HepG2 (cell line): ENCODE measurements around the gene ERFL. TPM values are rescaled to one million over a fixed set of nuclear protein-coding genes. Genes with fewer than 3 reads are reported as not detected.

ENCODE experiments used
- ATF7-NPFF ChIP-seq: sonication (generic); formaldehyde crosslinking; IDR thresholded peaks from 2 replicates; pipeline ENCODE4 v1.8.1; 2023; ENCODE audit warnings: mild to moderate bottlenecking, low read depth, missing genetic modification reagents, moderate library complexity
- ELF3 ChIP-seq: IDR thresholded peaks from 2 replicates; pipeline ENCODE4 v1.6.1; 2016; ENCODE audit warnings: missing genetic modification reagents, missing compliant biosample characterization
- GABPA ChIP-seq, 2 experiments: IDR thresholded peaks; 2 replicates each; pipeline ENCODE4 v1.6.1; 2011 to 2016; ENCODE audit warnings: low read depth in 2 of 2, low read length in 1 of 2, missing biosample characterization in 1 of 2, missing genetic modification characterization in 1 of 2
- HDAC2 ChIP-seq: sonication (generic); formaldehyde crosslinking; IDR thresholded peaks from 2 replicates; pipeline ENCODE4 v1.4.0; 2020; ENCODE audit warnings: missing genetic modification reagents
- MIXL1 ChIP-seq: IDR thresholded peaks from 2 replicates; pipeline ENCODE4 v1.6.1; 2016
- PATZ1 ChIP-seq: sonication (generic); formaldehyde crosslinking; IDR thresholded peaks from 2 replicates; pipeline ENCODE4 v1.4.0; 2020; ENCODE audit warnings: missing genetic modification reagents
- RCOR2 ChIP-seq: IDR thresholded peaks from 2 replicates; pipeline ENCODE4 v1.6.1; 2016; ENCODE audit warnings: missing biosample characterization, missing genetic modification reagents
- ZBTB43 ChIP-seq: sonication (generic); formaldehyde crosslinking; conservative IDR thresholded peaks from 2 replicates; pipeline ENCODE4 v1.4.0; 2020; ENCODE audit warnings: missing genetic modification reagents
- ZBTB46 ChIP-seq: sonication (generic); formaldehyde crosslinking; IDR thresholded peaks from 2 replicates; pipeline ENCODE4 v1.4.0; 2020; ENCODE audit warnings: mild to moderate bottlenecking, missing genetic modification reagents, borderline replicate concordance
- ZNF142 ChIP-seq: sonication (generic); formaldehyde crosslinking; IDR thresholded peaks from 2 replicates; pipeline ENCODE4 v1.4.0; 2020; ENCODE audit warnings: missing genetic modification reagents
- ZNF160 ChIP-seq: sonication (generic); formaldehyde crosslinking; IDR thresholded peaks from 2 replicates; pipeline ENCODE4 v1.8.0; 2022; ENCODE audit warnings: mild to moderate bottlenecking, inconsistent platforms, missing genetic modification reagents
- ZNF281 ChIP-seq: sonication (generic); formaldehyde crosslinking; IDR thresholded peaks from 2 replicates; pipeline ENCODE4 v1.4.0; 2020; ENCODE audit warnings: missing genetic modification reagents, borderline replicate concordance
- ZNF432 ChIP-seq: sonication (generic); formaldehyde crosslinking; IDR thresholded peaks from 2 replicates; pipeline ENCODE4 v1.5.0; 2020; ENCODE audit warnings: missing genetic modification reagents, mild to moderate bottlenecking, borderline replicate concordance
- ZNF451 ChIP-seq: sonication (generic); formaldehyde crosslinking; IDR thresholded peaks from 2 replicates; pipeline ENCODE4 v1.5.0; 2020; ENCODE audit warnings: mild to moderate bottlenecking, missing genetic modification reagents
- ZNF468 ChIP-seq: sonication (generic); formaldehyde crosslinking; IDR thresholded peaks from 2 replicates; pipeline ENCODE4 v1.8.0; 2022; ENCODE audit warnings: mild to moderate bottlenecking, moderate library complexity, missing genetic modification reagents
- ZNF7 ChIP-seq: IDR thresholded peaks from 2 replicates; pipeline ENCODE4 v1.6.1; 2016; ENCODE audit warnings: missing biosample characterization, missing genetic modification reagents
- polyA plus RNA-seq, 8 experiments: library from polyadenylated mRNA; depleted of rRNA in 3 of 8; stranded (reverse) in 7 of 8; unstranded in 1 of 8; fragments of >200 nt; fragmentation: Illumina TruSeq in 4 of 8; extraction: Trizol in 4 of 8; gene quantifications; 2 replicates each; pipeline versions ENCODE4 v1.2.1 to v1.2.3, GENCODE V29; 2011 to 2016; ENCODE audit warnings: low read depth in 4 of 8, missing spikeins in 1 of 8, mixed read lengths in 1 of 8; ENCODE audit not compliant: insufficient read depth in 1 of 8
- total RNA-seq, 5 experiments: library from RNA; depleted of rRNA; stranded (reverse); fragments of >200 nt; fragmentation: Illumina TruSeq; extraction: Trizol; gene quantifications; 2 replicates each; pipeline ENCODE4 v1.2.3, GENCODE V29; 2016; ENCODE audit warnings: low read depth in 1 of 5

Gene ERFL
- total and polyA plus RNA-seq, 2 of the 13 experiments (the other 11 are each of a cell fraction or from before 2014, with no cell fraction given): not detected

- TF ChIP-seq ZBTB43 (CRISPR knock-in tag) (no peak), ZBTB46 (CRISPR knock-in tag) (no peak), ZNF142 (CRISPR knock-in tag) (no peak), HDAC2 (CRISPR knock-in tag) (no peak), ZNF432 (CRISPR knock-in tag) (no peak), ZNF451 (no peak), ZNF468 (CRISPR knock-in tag) (no peak), ZNF160 (CRISPR knock-in tag) (no peak), ZNF281 (CRISPR knock-in tag) (no peak), RCOR2 (CRISPR knock-in tag) (no peak), PATZ1 (peak; percentile 62), ELF3 (CRISPR knock-in tag) (0 out of 2 replicates have a peak, but pooled peaks have one; percentile 14), ATF7-NPFF (CRISPR knock-in tag) (no peak), ZNF7 (CRISPR knock-in tag) (no peak), MIXL1 (CRISPR knock-in tag) (peak; percentile 32; the same call in 1 of the 2 replicates), GABPA (IDR thresholded peaks at IDR 0.05; ENCODE audit: low read depth, low read length) (no peak), GABPA (CRISPR knock-in tag; IDR thresholded peaks at IDR 0.05; ENCODE audit: low read depth) (no peak)
Measured at GRCh38 chr19:41934849-41935374, 6.7 kb upstream of the ERFL start (continued).
